GM23248 (cell line): ENCODE results near the gene OPCML.

Experiments
- EZH2 ChIP-seq: fragments of 200-600 bp; sonication (generic); IDR thresholded peaks from 2 replicates; pipeline ENCODE4 v1.6.1; 2018; ENCODE audit warnings: antibody characterized with exemption, mild to moderate bottlenecking; ENCODE audit not compliant: insufficient read depth, poor library complexity, severe bottlenecking
- EZH2phosphoT487 ChIP-seq: fragments of 200-600 bp; sonication (generic); IDR thresholded peaks from 2 replicates; pipeline ENCODE4 v1.6.1; 2018; ENCODE audit warnings: antibody characterized with exemption, moderate library complexity, mild to moderate bottlenecking, low read depth; ENCODE audit not compliant: insufficient read depth

- TF ChIP-seq EZH2phosphoT487: no peak
- no peak for TF ChIP-seq EZH2
Measured at GRCh38 chr11:132579136-132579535, 953.2 kb downstream of the OPCML start.
